Esophagus squamous epithelium (tissue), 4 donors: ENCODE measurements around the gene KLHL5.

Experiments used
- CTCF ChIP-seq, 6 experiments: fragments of 450-650 bp in 4 of 6; fragments of 200-600 bp in 2 of 6; sonication (generic) in 2 of 6; IDR thresholded peaks; one replicate each; pipeline ENCODE4 v1.5.1; 2016 to 2019; ENCODE audit warnings: antibody characterized with exemption in 6 of 6, mild to moderate bottlenecking in 4 of 6, moderate library complexity in 4 of 6
- POLR2A ChIP-seq, 4 donors: fragments of 450-650 bp; IDR thresholded peaks; one replicate each; pipeline ENCODE4 v1.6.1; 2017; ENCODE audit warnings: antibody characterized with exemption in 4 of 4, mild to moderate bottlenecking in 4 of 4, moderate library complexity in 3 of 4

- no peak for TF ChIP-seq CTCF (IDR thresholded peaks at IDR 0.05)
- TF ChIP-seq POLR2A (IDR thresholded peaks at IDR 0.05), result no peak
These were observed 32.0 kb upstream of the KLHL5 start for GRCh38 chr4:39029752-39030694.
